GM18861 (cell line): ENCODE measurements around the gene SDHD.
"Not testable (repeated sequence)": the region's sequence is repeated elsewhere in the genome, so short reads cannot be mapped to it uniquely, and the experiment has no call there.

Experiments used
- ATAC-seq: cut with Tn5 transposase; IDR thresholded peaks from one replicate; pipeline ENCODE4 v1.9.1; 2021; ENCODE audit not compliant: unreplicated experiment

SDHD gene

GRCh38 chr11:112086422-112087191, at the start of gene SDHD, which contains the start of gene TIMM8B:
Gene SDHD, plus strand, starts transcription at chr11:112086873. Its CDS starts 35 bp downstream, at chr11:112086908.
Gene TIMM8B, minus strand, starts transcription at chr11:112086756. Its CDS starts 33 bp downstream, at chr11:112086723.
- ATAC-seq: peak; percentile 88

- ATAC-seq: no peak
These were observed 49.1 kb upstream of the SDHD start for GRCh38 chr11:112037527-112037926.

DNA sequence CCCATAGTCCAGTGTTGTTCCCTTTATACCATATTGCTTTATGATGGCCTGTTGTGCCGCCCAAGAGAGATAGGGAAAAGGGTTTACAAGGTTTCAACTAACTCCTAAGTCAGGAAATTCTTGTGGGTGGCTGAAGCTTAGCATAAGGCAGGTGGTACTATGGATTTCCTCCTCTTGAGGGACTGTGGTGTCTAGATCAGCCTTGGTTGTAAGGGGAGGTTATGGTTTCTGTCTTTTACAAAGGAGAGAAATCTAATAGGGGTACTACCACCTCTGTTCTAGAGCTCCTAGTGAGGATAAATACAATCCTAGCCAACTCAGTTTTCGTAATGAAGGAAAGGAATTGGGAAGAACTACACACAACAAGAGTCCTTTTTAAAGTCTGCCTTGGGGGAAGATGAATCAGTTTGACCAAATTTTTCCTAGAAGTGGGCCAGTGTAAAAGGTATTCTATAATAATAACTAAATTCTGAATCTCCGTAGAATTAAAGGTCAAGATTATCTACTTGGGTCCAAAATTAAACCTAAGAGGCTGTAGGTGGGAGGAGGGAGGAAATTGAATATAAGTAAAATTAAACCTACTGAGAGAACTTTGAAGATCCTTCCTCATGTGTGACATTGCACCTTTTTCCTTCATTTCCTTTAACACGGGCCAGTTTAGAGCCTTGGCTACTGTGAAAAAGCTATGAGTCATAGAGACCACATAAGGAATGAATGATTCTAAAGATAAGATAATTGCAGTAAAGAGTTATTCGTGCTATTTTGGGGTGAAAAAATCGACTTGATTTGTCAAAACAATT, 44.3 kb upstream of the SDHD start:
- no peak for ATAC-seq

DNA sequence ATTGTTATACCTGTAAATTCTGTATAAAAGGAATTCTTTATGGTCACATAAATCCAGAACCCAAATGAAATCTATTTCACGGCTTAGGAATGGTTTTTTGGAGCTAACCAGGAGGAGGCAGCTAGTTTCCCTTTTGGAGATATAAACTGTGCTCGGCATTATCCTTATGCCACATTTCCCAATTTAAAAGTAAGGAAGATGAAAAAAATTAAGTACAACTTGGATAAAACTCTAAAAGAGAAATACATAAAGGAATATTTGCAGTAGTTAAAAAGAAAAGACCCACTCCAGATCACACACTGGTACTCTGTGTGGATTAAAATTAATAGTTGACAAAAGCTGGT, 43.7 kb upstream of the SDHD start:
- ATAC-seq: no peak

DNA sequence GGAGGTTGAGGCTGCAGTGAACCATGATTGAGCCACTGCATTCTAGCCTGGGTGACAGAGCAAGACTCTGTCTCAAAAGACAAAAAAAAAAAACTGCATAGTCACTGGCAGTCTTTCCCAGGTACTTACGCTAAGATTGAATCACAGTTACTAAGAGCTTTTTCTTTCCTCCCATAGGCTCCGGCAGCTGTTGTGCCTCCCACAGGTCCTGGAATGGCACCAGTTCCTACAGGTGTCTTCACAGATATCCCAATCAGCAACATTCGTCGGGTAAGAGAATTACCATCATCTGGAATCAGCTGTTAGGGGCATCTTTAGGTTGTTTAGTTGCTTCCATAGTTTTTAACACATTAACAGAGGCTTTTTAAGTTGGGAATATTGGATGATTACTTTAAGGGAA, 41.7 kb upstream of the SDHD start:
- ATAC-seq: no peak

GRCh38 chr11:112046647-112047046, 40.0 kb upstream of the SDHD start:
- not testable (repeated sequence) for ATAC-seq

- ATAC-seq: not testable (repeated sequence)
These were observed 38.4 kb upstream of the SDHD start for GRCh38 chr11:112048256-112048655.

DNA sequence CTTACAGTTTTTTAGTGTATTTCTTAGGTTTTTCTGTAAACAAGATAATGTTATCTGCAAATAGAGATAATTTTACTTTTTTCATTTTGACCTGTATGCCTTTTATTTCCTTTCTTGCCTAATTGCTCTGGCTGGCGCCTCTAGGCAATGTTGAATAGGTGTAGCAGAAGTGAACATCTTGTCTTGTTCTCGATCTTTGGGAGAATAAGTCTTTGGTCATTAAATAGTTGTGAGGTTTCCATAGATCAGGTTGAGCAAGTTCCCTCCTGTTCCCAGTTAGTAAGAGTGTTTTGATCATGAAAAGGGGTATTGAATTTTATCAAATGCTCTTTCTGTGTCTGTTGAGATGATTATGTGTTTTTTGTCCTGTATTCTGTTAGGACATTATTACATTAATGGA, 36.9 kb upstream of the SDHD start:
- no peak for ATAC-seq

DNA sequence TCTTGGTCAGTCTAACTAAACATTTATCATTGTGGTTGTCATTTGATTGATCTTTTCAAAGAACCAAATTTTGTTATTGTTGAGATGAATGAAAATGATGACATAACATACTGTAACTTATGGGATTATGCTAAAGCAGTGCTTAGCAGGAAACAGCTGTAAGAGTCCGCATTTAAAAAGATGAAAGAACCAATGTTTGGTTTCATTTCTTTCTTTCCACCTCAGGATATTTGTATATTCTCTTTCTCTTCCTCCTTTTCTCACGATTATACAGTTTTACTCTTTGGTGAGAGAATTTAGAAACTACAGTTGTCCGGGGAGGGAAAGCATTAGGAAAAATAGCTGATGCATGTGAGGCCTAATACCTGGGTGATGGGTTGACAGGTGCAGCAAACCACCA, 36.0 kb upstream of the SDHD start:
- ATAC-seq: peak; percentile 77

DNA sequence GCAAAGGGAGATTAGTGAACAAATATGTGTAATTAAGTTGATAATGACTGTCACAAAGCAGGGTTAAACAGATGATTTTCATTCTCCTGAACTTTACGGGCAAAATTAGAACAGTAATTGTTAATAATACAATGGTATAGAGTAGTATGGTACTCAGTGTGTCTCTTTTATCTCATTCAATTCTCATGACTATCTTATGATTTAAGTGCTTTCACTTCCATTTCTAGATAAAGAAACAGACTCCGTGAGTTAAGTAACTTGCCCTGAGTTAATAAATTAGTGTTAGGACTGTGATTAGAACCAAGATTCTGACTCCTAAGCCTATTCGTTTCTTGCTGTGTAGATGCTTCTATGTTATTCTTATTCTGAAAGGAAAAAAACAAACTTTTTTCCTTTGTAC, 34.9 kb upstream of the SDHD start:
- no peak for ATAC-seq

GRCh38 chr11:112057170-112057569, 29.5 kb upstream of the SDHD start:
- ATAC-seq: no peak

- ATAC-seq: no peak
These were observed 28.6 kb upstream of the SDHD start for GRCh38 chr11:112058103-112058502.

DNA sequence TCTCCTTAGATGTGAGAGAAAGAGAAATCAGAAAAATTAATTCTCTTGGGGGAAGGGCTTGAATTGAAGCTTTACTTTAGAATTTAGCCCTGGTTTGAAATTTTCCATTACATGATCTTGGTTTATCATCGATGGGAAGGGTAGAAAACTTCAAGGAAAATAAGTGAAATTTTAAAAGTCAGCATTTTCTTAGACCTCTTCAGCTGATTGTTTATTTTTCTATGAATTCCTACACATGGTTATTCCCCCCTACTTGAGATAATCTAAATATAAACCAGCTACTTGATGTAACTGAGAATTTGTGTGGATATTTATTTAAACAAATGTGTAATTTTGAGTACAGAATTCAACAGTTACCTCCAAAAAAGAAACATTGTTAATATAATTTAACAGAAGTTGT, 23.8 kb upstream of the SDHD start:
- ATAC-seq: no peak

GRCh38 chr11:112073941-112074811, 12.5 kb upstream of the SDHD start, which contains the start of the genes NKAPD1 and PIH1D2:
Gene NKAPD1, plus strand, starts transcription at chr11:112074299. Its CDS starts 1,276 bp downstream, at chr11:112075575.
Gene PIH1D2, minus strand, starts transcription at chr11:112074017. Its CDS starts 843 bp downstream, at chr11:112073174.
- peak; percentile 83 for ATAC-seq

GRCh38 chr11:112082729-112083128, 3.9 kb upstream of the SDHD start:
- no peak for ATAC-seq

- ATAC-seq: peak; percentile 3
These were observed 751 bp upstream of the SDHD start for GRCh38 chr11:112085822-112086421.

DNA sequence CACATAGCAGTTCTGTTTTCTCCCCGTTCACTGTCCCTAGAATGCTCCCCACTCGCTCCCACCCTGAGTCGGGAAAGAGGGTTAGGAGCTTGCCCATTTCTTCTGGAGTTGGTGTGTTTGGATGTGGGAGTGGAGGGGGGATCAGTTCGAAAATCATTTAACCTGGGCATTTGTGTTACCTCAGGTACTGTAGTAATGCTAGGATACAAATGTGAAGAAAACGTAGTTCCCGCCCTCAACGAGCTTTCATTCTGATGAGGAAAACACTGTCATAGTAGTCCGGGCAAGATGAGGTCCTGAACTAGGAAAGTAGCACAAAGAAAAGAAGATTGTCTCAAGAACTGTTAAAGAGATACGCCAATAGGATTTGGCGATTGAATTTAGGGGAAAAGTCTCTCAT, 539 bp downstream of the SDHD start:
- no peak for ATAC-seq

- ATAC-seq: not testable (repeated sequence)
These were observed 8.6 kb downstream of the SDHD start for GRCh38 chr11:112095302-112095701.

GRCh38 chr11:112096194-112096593, 9.5 kb downstream of the SDHD start:
- ATAC-seq: no peak

DNA sequence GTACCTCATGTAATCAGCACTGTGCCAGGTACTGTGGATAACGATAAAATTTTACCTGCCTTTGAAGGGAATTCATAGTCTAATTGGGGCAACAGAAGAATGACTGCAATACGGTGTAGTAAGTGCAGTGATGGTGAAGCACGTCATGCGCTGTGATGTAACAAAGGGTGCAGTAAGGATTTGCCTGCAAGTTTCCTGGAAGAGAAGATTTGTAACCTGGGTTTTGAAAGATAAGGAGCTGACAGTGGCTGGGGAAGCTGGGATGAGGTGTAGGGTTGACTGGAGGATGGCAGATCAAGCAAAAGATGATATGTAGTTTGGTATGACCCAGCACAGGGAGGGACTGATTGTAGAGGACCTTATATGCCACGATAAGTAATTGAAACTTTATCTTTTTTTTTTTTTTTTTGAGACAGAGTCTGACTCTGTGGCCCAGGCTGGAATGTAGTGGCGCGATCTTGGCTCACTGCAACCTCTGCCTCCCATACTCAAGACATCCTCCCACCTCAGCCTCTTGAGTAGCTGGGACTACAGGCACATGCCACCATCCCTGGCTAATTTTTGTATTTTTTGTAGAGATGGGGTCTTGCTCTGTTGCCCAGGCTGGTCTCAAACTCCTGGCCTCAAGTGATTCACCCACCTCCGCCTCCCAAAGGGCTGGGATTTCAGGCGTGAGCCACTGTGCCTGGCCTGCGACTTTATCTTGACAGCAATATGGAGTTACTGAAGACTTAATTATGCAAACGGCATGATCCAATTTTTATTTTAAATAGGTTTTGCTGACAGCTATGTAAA, 11.3 kb downstream of the SDHD start:
- ATAC-seq: no peak
